Fibroblast of lung (primary cell): ENCODE data around the gene SLC22A23. TPM values are rescaled to one million over a fixed set of nuclear protein-coding genes. Genes with fewer than 3 reads are reported as not detected.

ENCODE experiments used
- DNase-seq, 2 donors: peaks; one replicate each; pipeline versions ENCODE4 v3.0.0 to v3.0.0-alpha.2; 2010; ENCODE audit warnings: low read depth in 2 of 2
- H2AFZ ChIP-seq: 2 replicates; pipeline ENCODE4 v1.5.1; 2012; ENCODE audit warnings: low read length, control low read depth, inconsistent platforms
- H3K27ac ChIP-seq: 2 replicates; pipeline ENCODE4 v1.5.1; 2011; ENCODE audit warnings: low read length, control low read depth; ENCODE audit not compliant: insufficient read depth
- H3K27me3 ChIP-seq: 2 replicates; pipeline ENCODE4 v1.5.1; 2011; ENCODE audit warnings: mild to moderate bottlenecking, low read length; ENCODE audit not compliant: control insufficient read depth, insufficient read depth
- H3K36me3 ChIP-seq: 2 replicates; pipeline ENCODE4 v1.5.1; 2011; ENCODE audit warnings: low read length; ENCODE audit not compliant: control insufficient read depth, insufficient read depth
- H3K4me1 ChIP-seq: 2 replicates; pipeline ENCODE4 v1.5.1; 2011; ENCODE audit warnings: low read length; ENCODE audit not compliant: control insufficient read depth, insufficient read depth; ENCODE audit errors: extremely low read depth
- H3K4me2 ChIP-seq: 2 replicates; pipeline ENCODE4 v1.5.1; 2011; ENCODE audit warnings: low read length, control low read depth; ENCODE audit not compliant: insufficient read depth; ENCODE audit errors: extremely low read depth
- H3K4me3 ChIP-seq, 4 experiments: fragments of 200-600 bp in 1 of 4; sonication (generic) in 1 of 4; replicated peaks in 1 of 4; 2 replicates each; pipeline ENCODE4 v1.5.1; 2011 to 2016; ENCODE audit warnings: low read length in 4 of 4, low read depth in 3 of 4, mild to moderate bottlenecking in 3 of 4, control low read depth in 2 of 4, inconsistent platforms in 1 of 4, mixed read lengths in 1 of 4; ENCODE audit not compliant: insufficient read depth in 1 of 4; ENCODE audit errors: control extremely low read depth in 1 of 4
- H3K79me2 ChIP-seq: 2 replicates; pipeline ENCODE4 v1.5.1; 2012; ENCODE audit warnings: mild to moderate bottlenecking, low read length, inconsistent platforms; ENCODE audit not compliant: control insufficient read depth, insufficient read depth
- H3K9ac ChIP-seq: 2 replicates; pipeline ENCODE4 v1.5.1; 2011; ENCODE audit warnings: mild to moderate bottlenecking, low read length, control low read depth; ENCODE audit not compliant: insufficient read depth
- H3K9me3 ChIP-seq: 2 replicates; pipeline ENCODE4 v1.5.1; 2012; ENCODE audit warnings: low read depth, low read length; ENCODE audit not compliant: control insufficient read depth, insufficient read depth
- H4K20me1 ChIP-seq: 2 replicates; pipeline ENCODE4 v1.5.1; 2011; ENCODE audit warnings: low read length; ENCODE audit not compliant: control insufficient read depth, insufficient read depth; ENCODE audit errors: extremely low read depth
- EZH2 ChIP-seq: IDR thresholded peaks from 2 replicates; pipeline ENCODE4 v1.5.1; 2012; ENCODE audit warnings: low read length, control low read depth, mild to moderate bottlenecking; ENCODE audit errors: missing control alignments
- polyA plus RNA-seq, 2 donors: library from polyadenylated mRNA; depleted of rRNA in 1 of 2; stranded (reverse) in 1 of 2; unstranded in 1 of 2; fragments of >200 nt; gene quantifications; 2 replicates each; pipeline ENCODE4 v1.2.1, GENCODE V29; 2011 to 2012; ENCODE audit warnings: missing spikeins in 1 of 2
- total RNA-seq: library from RNA; depleted of rRNA; stranded (reverse); fragments of >200 nt; gene quantifications from 2 replicates; pipeline ENCODE4 v1.2.1, GENCODE V29; 2014
- TF ChIP-seq, protein P1 (sequence below), 2 donors: IDR thresholded peaks in 1 of 2; conservative IDR thresholded peaks in 1 of 2; 1 replicate in 1 of 2; 2 replicates in 1 of 2; pipeline ENCODE4 v1.5.1; 2011 to 2012; ENCODE audit warnings: low read length in 2 of 2, control low read depth in 1 of 2, inconsistent platforms in 1 of 2, low read depth in 1 of 2, mild to moderate bottlenecking in 1 of 2

Gene SLC22A23
- total and polyA plus RNA-seq, 2 donors (not counting 1 experiment from before 2014, with no cell fraction given): 0.37 to 3.0 TPM

DNA sequence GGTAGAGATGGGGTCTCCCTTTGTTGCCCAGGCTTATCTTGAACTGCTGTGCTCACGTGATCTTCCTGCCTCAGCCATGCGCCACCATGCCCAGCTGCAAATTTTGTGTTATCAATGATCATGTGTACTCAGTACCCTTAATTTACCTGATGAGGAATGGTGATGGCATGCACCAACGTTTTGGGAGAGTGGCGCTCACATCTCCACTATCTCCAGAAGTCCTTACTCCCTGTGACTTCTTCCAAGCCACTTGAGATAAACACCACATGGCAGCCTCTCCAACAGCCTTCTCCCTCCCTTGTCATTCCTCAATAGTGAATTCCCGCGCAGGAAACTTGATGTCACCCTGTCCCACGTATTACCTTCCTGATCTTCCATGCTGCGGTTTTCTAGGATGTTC, 140.0 kb downstream of the SLC22A23 start:
- H2AFZ ChIP-seq: no peak overlapping the region
- no peaks in the 10 kb centered on the region for H3K36me3 ChIP-seq
- no peak overlapping the region for H3K9ac ChIP-seq
- no peaks in the 10 kb centered on the region for H3K9me3 ChIP-seq
- no peaks in the 10 kb centered on the region for H3K4me1 ChIP-seq
- no peak overlapping the region for H3K4me2 ChIP-seq
- no peaks in the 10 kb centered on the region for H3K79me2 ChIP-seq
- H3K4me3 ChIP-seq: no peak overlapping the region
- DNase-seq: no peak
- H3K27ac ChIP-seq: no peak overlapping the region
- H4K20me1 ChIP-seq: no peaks in the 10 kb centered on the region
- peaks cover 24% of the 10 kb centered on the region for H3K27me3 ChIP-seq
- TF ChIP-seq, protein P1, sequence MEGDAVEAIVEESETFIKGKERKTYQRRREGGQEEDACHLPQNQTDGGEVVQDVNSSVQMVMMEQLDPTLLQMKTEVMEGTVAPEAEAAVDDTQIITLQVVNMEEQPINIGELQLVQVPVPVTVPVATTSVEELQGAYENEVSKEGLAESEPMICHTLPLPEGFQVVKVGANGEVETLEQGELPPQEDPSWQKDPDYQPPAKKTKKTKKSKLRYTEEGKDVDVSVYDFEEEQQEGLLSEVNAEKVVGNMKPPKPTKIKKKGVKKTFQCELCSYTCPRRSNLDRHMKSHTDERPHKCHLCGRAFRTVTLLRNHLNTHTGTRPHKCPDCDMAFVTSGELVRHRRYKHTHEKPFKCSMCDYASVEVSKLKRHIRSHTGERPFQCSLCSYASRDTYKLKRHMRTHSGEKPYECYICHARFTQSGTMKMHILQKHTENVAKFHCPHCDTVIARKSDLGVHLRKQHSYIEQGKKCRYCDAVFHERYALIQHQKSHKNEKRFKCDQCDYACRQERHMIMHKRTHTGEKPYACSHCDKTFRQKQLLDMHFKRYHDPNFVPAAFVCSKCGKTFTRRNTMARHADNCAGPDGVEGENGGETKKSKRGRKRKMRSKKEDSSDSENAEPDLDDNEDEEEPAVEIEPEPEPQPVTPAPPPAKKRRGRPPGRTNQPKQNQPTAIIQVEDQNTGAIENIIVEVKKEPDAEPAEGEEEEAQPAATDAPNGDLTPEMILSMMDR (conservative IDR thresholded peaks at IDR 0.05 in 1 of 2, IDR thresholded peaks at IDR 0.05 in 1 of 2; ENCODE audit: low read depth in 1 of 2, low read length in 2 of 2): no peak
- no peak for TF ChIP-seq EZH2

DNA sequence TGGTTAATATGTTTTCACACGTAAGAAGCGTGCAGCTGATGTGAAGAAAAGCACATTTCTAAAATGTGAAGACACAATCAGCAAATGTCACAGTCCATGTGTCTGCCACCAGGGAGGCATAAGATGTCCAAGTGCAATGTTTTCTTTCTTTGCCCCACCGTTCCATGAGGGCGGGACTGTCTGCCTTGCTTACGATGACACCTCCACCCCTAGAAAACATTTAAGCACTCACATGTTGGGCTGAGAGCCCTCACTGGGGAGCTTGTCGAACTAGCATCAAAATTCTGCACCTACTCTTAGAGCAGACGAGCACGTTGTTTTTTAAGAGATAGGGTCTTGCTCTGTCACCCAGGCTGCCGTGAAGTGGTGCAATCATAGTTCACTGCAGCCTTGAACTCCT, 140.5 kb downstream of the SLC22A23 start:
- no peaks in the 10 kb centered on the region for H4K20me1 ChIP-seq

DNA sequence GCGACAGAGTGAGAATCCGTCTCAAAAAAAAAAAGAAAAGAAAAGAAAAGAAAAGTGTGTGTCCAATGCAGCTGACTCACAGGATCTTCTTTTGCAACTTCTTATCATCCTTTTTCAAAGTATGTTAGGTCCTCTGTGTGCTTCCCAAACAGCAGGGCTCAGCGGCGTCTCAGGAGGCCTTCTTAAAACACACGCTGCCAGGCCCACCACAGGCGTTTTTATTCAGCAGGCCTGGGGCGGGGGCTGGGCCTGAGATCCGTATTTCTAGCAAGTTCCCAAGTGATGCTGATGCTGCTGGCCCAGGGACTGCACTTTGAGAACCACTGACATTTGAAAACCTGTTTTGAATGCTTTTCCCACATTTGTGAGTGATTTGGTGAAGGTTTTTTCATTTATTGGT, 141.0 kb downstream of the SLC22A23 start:
- no peaks in the 10 kb centered on the region for H3K9me3 ChIP-seq
- DNase-seq: no peak
- no peaks in the 10 kb centered on the region for H3K79me2 ChIP-seq
- H2AFZ ChIP-seq: no peak overlapping the region
- peaks cover 24% of the 10 kb centered on the region for H3K27me3 ChIP-seq
- no peak overlapping the region for H3K9ac ChIP-seq
- H3K4me2 ChIP-seq: no peak overlapping the region
- H3K4me1 ChIP-seq: no peaks in the 10 kb centered on the region
- TF ChIP-seq, protein P1 (conservative IDR thresholded peaks at IDR 0.05 in 1 of 2, IDR thresholded peaks at IDR 0.05 in 1 of 2; ENCODE audit: low read depth in 1 of 2, low read length in 2 of 2): no peak
- TF ChIP-seq EZH2: no peak
- no peak overlapping the region for H3K27ac ChIP-seq
- no peaks in the 10 kb centered on the region for H3K36me3 ChIP-seq
- no peak overlapping the region for H3K4me3 ChIP-seq
- H4K20me1 ChIP-seq: no peaks in the 10 kb centered on the region

More for the DNA sequence above, 140.5 kb downstream of the SLC22A23 start:
- Histone ChIP-seq H3K9ac (no peak overlapping the region), H3K9me3 (no peaks in the 10 kb centered on the region), H3K27me3 (peaks cover 24% of the 10 kb centered on the region), H3K4me1 (no peaks in the 10 kb centered on the region), H2AFZ (no peak overlapping the region), H3K4me3 (no peak overlapping the region), H3K27ac (no peak overlapping the region), H3K36me3 (no peaks in the 10 kb centered on the region), H3K4me2 (no peak overlapping the region), H3K79me2 (no peaks in the 10 kb centered on the region)
- DNase-seq: no peak
- no peak for TF ChIP-seq EZH2
- TF ChIP-seq, protein P1 (conservative IDR thresholded peaks at IDR 0.05 in 1 of 2, IDR thresholded peaks at IDR 0.05 in 1 of 2; ENCODE audit: low read depth in 1 of 2, low read length in 2 of 2): no peak
